Trophoblast cell (in vitro differentiated cells and primary cell): ENCODE results near the gene PSMB10.

Source experiments
- DNase-seq, 2 donors: peaks; one replicate each; pipeline ENCODE4 v3.0.0-alpha.2; 2016
- H2AFZ ChIP-seq: 2 replicates; pipeline ENCODE4 v1.6.1; 2013; ENCODE audit warnings: low read length, moderate library complexity, mild to moderate bottlenecking; ENCODE audit not compliant: insufficient read depth, poor library complexity
- H2AK5ac ChIP-seq: 2 replicates; pipeline ENCODE4 v1.6.1; 2013; ENCODE audit warnings: mild to moderate bottlenecking, low read length
- H2BK120ac ChIP-seq: 2 replicates; pipeline ENCODE4 v1.6.1; 2013; ENCODE audit warnings: low read length, mild to moderate bottlenecking, moderate library complexity; ENCODE audit not compliant: insufficient read depth, poor library complexity
- H2BK12ac ChIP-seq: 2 replicates; pipeline ENCODE4 v1.6.1; 2013; ENCODE audit warnings: mild to moderate bottlenecking, low read length, moderate library complexity
- H2BK5ac ChIP-seq: 2 replicates; pipeline ENCODE4 v1.6.1; 2013; ENCODE audit warnings: low read length, low read depth, moderate library complexity, mild to moderate bottlenecking; ENCODE audit not compliant: poor library complexity
- H3K14ac ChIP-seq: 2 replicates; pipeline ENCODE4 v1.6.1; 2013; ENCODE audit warnings: mild to moderate bottlenecking, low read length
- H3K18ac ChIP-seq: 2 replicates; pipeline ENCODE4 v1.6.1; 2013; ENCODE audit warnings: mild to moderate bottlenecking, low read length
- H3K23ac ChIP-seq: 2 replicates; pipeline ENCODE4 v1.6.1; 2013; ENCODE audit warnings: low read length
- H3K27ac ChIP-seq: 2 replicates; pipeline ENCODE4 v1.5.1; 2013; ENCODE audit warnings: low read depth, mild to moderate bottlenecking, inconsistent platforms, low read length, moderate library complexity
- H3K27me3 ChIP-seq: 2 replicates; pipeline ENCODE4 v1.6.1; 2013; ENCODE audit warnings: inconsistent platforms, mild to moderate bottlenecking, low read length, moderate library complexity; ENCODE audit not compliant: insufficient read depth
- H3K36me3 ChIP-seq, 2 experiments: 1 replicate in 1 of 2; 2 replicates in 1 of 2; pipeline ENCODE4 v1.6.1; 2013; ENCODE audit warnings: low read length in 2 of 2, mild to moderate bottlenecking in 2 of 2, moderate library complexity in 1 of 2; ENCODE audit not compliant: insufficient read depth in 2 of 2, control insufficient read depth in 1 of 2
- H3K4ac ChIP-seq: 2 replicates; pipeline ENCODE4 v1.6.1; 2013; ENCODE audit warnings: low read depth, mild to moderate bottlenecking, low read length, moderate library complexity
- H3K4me1 ChIP-seq, 2 experiments: 1 replicate in 1 of 2; 2 replicates in 1 of 2; pipeline ENCODE4 v1.6.1; 2013; ENCODE audit warnings: low read length in 2 of 2, mild to moderate bottlenecking in 2 of 2, moderate library complexity in 1 of 2; ENCODE audit not compliant: insufficient read depth in 2 of 2, control insufficient read depth in 1 of 2
- H3K4me2 ChIP-seq: 2 replicates; pipeline ENCODE4 v1.6.1; 2013; ENCODE audit warnings: inconsistent platforms, mild to moderate bottlenecking, low read length, moderate library complexity
- H3K4me3 ChIP-seq: 2 replicates; pipeline ENCODE4 v1.5.1; 2013; ENCODE audit warnings: mild to moderate bottlenecking, low read depth, low read length, inconsistent platforms
- H3K79me1 ChIP-seq: one replicate; pipeline ENCODE4 v1.6.1; 2013; ENCODE audit warnings: low read length
- H3K79me2 ChIP-seq: 2 replicates; pipeline ENCODE4 v1.6.1; 2013; ENCODE audit warnings: low read length, mild to moderate bottlenecking; ENCODE audit not compliant: control insufficient read depth, insufficient read depth, poor library complexity
- H3K9ac ChIP-seq: 2 replicates; pipeline ENCODE4 v1.6.1; 2013; ENCODE audit warnings: mild to moderate bottlenecking, low read length
- H3K9me3 ChIP-seq: 2 replicates; pipeline ENCODE4 v1.6.1; 2013; ENCODE audit warnings: low read depth, mild to moderate bottlenecking, control low read depth, inconsistent platforms, low read length; ENCODE audit not compliant: insufficient read depth
- H4K12ac ChIP-seq: 2 replicates; pipeline ENCODE4 v1.6.1; 2013; ENCODE audit warnings: low read depth, mild to moderate bottlenecking, low read length, moderate library complexity
- H4K8ac ChIP-seq: 2 replicates; pipeline ENCODE4 v1.6.1; 2013; ENCODE audit warnings: low read depth, mild to moderate bottlenecking, low read length, moderate library complexity
- H4K91ac ChIP-seq: one replicate; pipeline ENCODE4 v1.6.1; 2013; ENCODE audit warnings: low read depth, mild to moderate bottlenecking, low read length, moderate library complexity
- WGBS: extraction: QIAGEN DNeasy Blood & Tissue Kit; methylation state at CpG from one replicate; pipeline ENCODE4 v1.1.7; 2013; ENCODE audit warnings: missing lambda C conversion rate; ENCODE audit not compliant: insufficient read length, insufficient coverage; ENCODE audit errors: extremely low coverage; 5-methylcytosine and 5-hydroxymethylcytosine counted together

PSMB10 gene

GRCh38 chr16:67971111-67971510 lies 34.5 kb upstream of the PSMB10 start:
- no peak overlapping the region for H2BK12ac ChIP-seq
- no peak overlapping the region for H3K4me3 ChIP-seq
- no peak for DNase-seq
- H3K4me2 ChIP-seq, result no peak overlapping the region
- WGBS, result no CpG with 5 or more reads among the region's 9 CpGs
- H2BK120ac ChIP-seq, result no peak overlapping the region
- no peak overlapping the region for H4K12ac ChIP-seq
- peaks cover 15 to 18% of the 10 kb centered on the region in 2 experiments for H3K4me1 ChIP-seq
- H4K8ac ChIP-seq, result no peak overlapping the region
- H3K79me1 ChIP-seq, result peaks cover 22% of the 10 kb centered on the region
- no peak overlapping the region for H3K23ac ChIP-seq
- peaks cover 21% of the 10 kb centered on the region for H3K79me2 ChIP-seq
- no peak overlapping the region for H2AK5ac ChIP-seq
- no peak overlapping the region for H3K18ac ChIP-seq
- H3K36me3 ChIP-seq, result peaks cover 0 to 2% of the 10 kb centered on the region in 2 experiments
- H3K9ac ChIP-seq, result no peak overlapping the region
- no peaks in the 10 kb centered on the region for H3K27me3 ChIP-seq
- H3K4ac ChIP-seq, result no peak overlapping the region
- no peak overlapping the region for H3K14ac ChIP-seq
- H3K9me3 ChIP-seq, result peaks cover 3% of the 10 kb centered on the region
- no peak overlapping the region for H3K27ac ChIP-seq
- no peak overlapping the region for H2BK5ac ChIP-seq
- no peak overlapping the region for H2AFZ ChIP-seq
- H4K91ac ChIP-seq, result no peak overlapping the region

GRCh38 chr16:67969254-67970039 lies 32.8 kb upstream of the PSMB10 start:
- peak overlapping the region; percentile 30 for H2BK12ac ChIP-seq
- peak overlapping the region; percentile 75 for H4K8ac ChIP-seq
- peaks cover 26 to 27% of the 10 kb centered on the region in 2 experiments for H3K4me1 ChIP-seq
- peak overlapping the region; percentile 37 for H4K91ac ChIP-seq
- H3K27ac ChIP-seq, result no peak overlapping the region
- H3K14ac ChIP-seq, result no peak overlapping the region
- peak overlapping the region; percentile 50 for H2AFZ ChIP-seq
- DNase-seq, result no peak
- H3K27me3 ChIP-seq, result no peaks in the 10 kb centered on the region
- H3K23ac ChIP-seq, result no peak overlapping the region
- H3K9ac ChIP-seq, result no peak overlapping the region
- peak overlapping the region; percentile 7 for H2BK5ac ChIP-seq
- no peak overlapping the region for H3K4me3 ChIP-seq
- peak overlapping the region; percentile 95 for H4K12ac ChIP-seq
- H3K4me2 ChIP-seq, result peak overlapping the region; percentile 56
- no peak overlapping the region for H3K18ac ChIP-seq
- no CpG with 5 or more reads among the region's 40 CpGs for WGBS
- no peak overlapping the region for H3K4ac ChIP-seq
- H3K36me3 ChIP-seq, result peaks cover 4 to 13% of the 10 kb centered on the region in 2 experiments
- peaks cover 29% of the 10 kb centered on the region for H3K79me1 ChIP-seq
- peak overlapping the region; percentile 18 for H2AK5ac ChIP-seq
- peak overlapping the region; percentile 67 for H2BK120ac ChIP-seq
- H3K9me3 ChIP-seq, result no peaks in the 10 kb centered on the region
- peaks cover 27% of the 10 kb centered on the region for H3K79me2 ChIP-seq

DNA sequence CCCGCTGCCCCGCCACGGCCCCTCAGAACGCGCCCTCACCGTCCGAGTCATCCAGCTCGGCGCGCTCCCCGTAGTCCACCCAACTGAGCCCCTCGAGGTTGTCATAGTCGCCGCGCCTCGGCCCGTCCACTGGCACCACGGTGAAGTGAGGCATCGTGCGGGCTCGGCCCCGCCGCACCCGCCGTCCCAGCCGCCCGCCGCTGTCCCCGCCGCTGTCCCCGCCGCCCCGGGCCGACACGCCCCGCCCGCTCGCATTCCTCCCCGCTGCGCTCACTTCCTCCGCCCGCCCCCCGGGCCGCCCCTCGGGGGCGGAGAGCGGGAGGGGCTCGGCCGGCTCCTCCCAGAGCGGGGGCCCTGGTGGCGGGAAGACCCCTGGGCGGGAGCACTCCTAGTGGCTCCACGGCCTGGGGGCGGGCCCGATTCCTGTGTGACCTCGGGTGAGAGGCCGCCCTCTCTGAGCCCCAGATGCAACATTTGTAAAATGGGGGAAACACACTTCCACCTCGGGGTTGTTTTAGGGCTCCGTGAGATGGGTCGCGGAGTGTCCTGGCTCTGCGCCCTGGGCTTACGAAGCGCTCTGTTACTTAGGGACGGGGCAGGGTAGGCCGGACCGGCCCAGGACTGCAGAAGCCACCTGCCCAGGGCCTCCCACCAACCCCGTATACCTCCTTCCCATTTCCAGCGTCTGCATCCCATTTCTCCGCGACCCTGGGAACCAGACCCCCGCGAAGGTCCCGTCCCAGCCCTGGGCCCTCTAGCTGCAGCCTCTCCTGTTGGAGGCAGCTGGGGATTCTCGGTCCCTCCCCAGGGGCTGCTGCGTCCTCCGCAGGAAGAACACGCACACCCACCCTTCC lies 32.0 kb upstream of the PSMB10 start, which contains the start of gene SLC12A4:
SLC12A4 (minus strand) TSS at position 238 of the 854 bp plus-strand sequence; CDS start at position 154, 84 bp downstream.
- Histone ChIP-seq H2BK5ac (peak within 1 kb of the TSS; percentile 70), H3K4me2 (peak within 1 kb of the TSS; percentile 64), H3K23ac (no peak within 1 kb of the TSS), H4K12ac (peak within 1 kb of the TSS; percentile 95), H3K27ac (peak within 1 kb of the TSS; percentile 88), H3K9ac (peak within 1 kb of the TSS; percentile 81), H3K36me3 (peaks cover 12 to 20% of the 10 kb centered on the region in 2 experiments), H3K4ac (peak within 1 kb of the TSS; percentile 84), H3K18ac (peak within 1 kb of the TSS; percentile 77), H2BK12ac (peak within 1 kb of the TSS; percentile 13), H3K4me1 (peaks cover 28 to 29% of the 10 kb centered on the region in 2 experiments), H4K91ac (peak within 1 kb of the TSS; percentile 98), H3K79me2 (peaks cover 29% of the 10 kb centered on the region), H2BK120ac (peak within 1 kb of the TSS; percentile 89), H3K9me3 (no peaks in the 10 kb centered on the region), H3K4me3 (peak within 1 kb of the TSS; percentile 85), H3K79me1 (peaks cover 30% of the 10 kb centered on the region), H3K14ac (peak within 1 kb of the TSS; percentile 93), H2AK5ac (peak within 1 kb of the TSS; percentile 75), H2AFZ (peak within 1 kb of the TSS; percentile 68), H3K27me3 (no peaks in the 10 kb centered on the region), H4K8ac (peak within 1 kb of the TSS; percentile 92)
- peak; percentile 67 to 87 for DNase-seq
- WGBS, result no CpG with 5 or more reads among the region's 78 CpGs

DNA sequence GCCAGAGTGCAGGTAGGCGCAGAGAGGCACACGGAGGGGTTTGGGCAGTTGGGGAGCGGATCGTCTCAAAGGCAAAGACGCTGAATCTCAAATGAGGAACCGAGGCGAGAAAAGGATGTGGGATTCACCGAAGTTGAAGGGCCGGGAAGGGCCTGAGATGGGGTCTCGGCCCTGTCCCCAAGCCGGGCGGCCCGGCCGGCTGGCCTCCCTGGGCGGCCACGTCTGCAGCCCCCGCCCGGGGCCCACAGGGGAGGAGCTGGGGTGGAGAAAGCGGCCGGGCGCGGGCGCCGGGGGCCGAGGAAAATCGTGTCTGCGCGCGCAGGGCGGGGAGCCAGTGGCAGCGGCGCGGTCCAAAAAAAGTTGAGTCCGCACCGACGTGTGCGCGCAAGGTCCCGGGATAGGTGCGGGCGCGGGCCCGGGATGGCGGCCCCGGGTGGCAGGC lies 31.3 kb upstream of the PSMB10 start:
- Histone ChIP-seq H3K4ac (peak overlapping the region; percentile 84), H2AK5ac (peak overlapping the region; percentile 75), H3K23ac (no peak overlapping the region), H2BK12ac (peak overlapping the region; percentile 7), H3K27ac (peak overlapping the region; percentile 88), H3K27me3 (no peaks in the 10 kb centered on the region), H3K4me3 (peak overlapping the region; percentile 85), H3K14ac (peak overlapping the region; percentile 93), H3K79me2 (peaks cover 29% of the 10 kb centered on the region), H2BK120ac (peak overlapping the region; percentile 89), H4K12ac (peak overlapping the region; percentile 92), H3K9me3 (no peaks in the 10 kb centered on the region), H2AFZ (peak overlapping the region; percentile 68), H3K36me3 (peaks cover 19 to 26% of the 10 kb centered on the region in 2 experiments), H4K91ac (peak overlapping the region; percentile 98), H2BK5ac (peak overlapping the region; percentile 70), H4K8ac (peak overlapping the region; percentile 92), H3K18ac (peak overlapping the region; percentile 77), H3K4me1 (peaks cover 28 to 29% of the 10 kb centered on the region in 2 experiments), H3K4me2 (peak overlapping the region; percentile 64), H3K9ac (peak overlapping the region; percentile 81), H3K79me1 (peaks cover 30% of the 10 kb centered on the region)
- no CpG with 5 or more reads among the region's 45 CpGs for WGBS
- DNase-seq, result peak; percentile 17 to 55
